H9 (cell line): ENCODE data around the gene ZNF646. TPM values are rescaled to one million over a fixed set of nuclear protein-coding genes. Genes with fewer than 3 reads are reported as not detected.
A peak's percentile ranks its signal among the peaks of the same experiment; 100 is the strongest.

Experiments
- DNase-seq: peaks from one replicate; pipeline ENCODE4 v3.0.0-alpha.2; 2017
- H2AFZ ChIP-seq: one replicate; pipeline ENCODE4 v1.6.1; 2013; ENCODE audit warnings: mild to moderate bottlenecking, low read length, control low read depth, moderate library complexity
- H2AK5ac ChIP-seq: 2 replicates; pipeline ENCODE4 v1.6.1; 2013; ENCODE audit warnings: low read length, control low read depth, mixed read lengths; ENCODE audit not compliant: insufficient read length
- H2BK120ac ChIP-seq: one replicate; pipeline ENCODE4 v1.6.1; 2013; ENCODE audit warnings: low read depth, mild to moderate bottlenecking, low read length, control low read depth, inconsistent platforms; ENCODE audit not compliant: poor library complexity, severe bottlenecking
- H2BK12ac ChIP-seq: 2 replicates; pipeline ENCODE4 v1.6.1; 2013; ENCODE audit warnings: low read length, control low read depth, mixed read lengths, low read depth; ENCODE audit not compliant: insufficient read length
- H2BK15ac ChIP-seq: 2 replicates; pipeline ENCODE4 v1.6.1; 2013; ENCODE audit warnings: low read depth, low read length, control low read depth
- H2BK20ac ChIP-seq: one replicate; pipeline ENCODE4 v1.6.1; 2013; ENCODE audit warnings: low read depth, mild to moderate bottlenecking, low read length, control low read depth, inconsistent platforms; ENCODE audit not compliant: poor library complexity, severe bottlenecking
- H2BK5ac ChIP-seq: 2 replicates; pipeline ENCODE4 v1.6.1; 2013; ENCODE audit warnings: low read length, control low read depth, mixed read lengths; ENCODE audit not compliant: insufficient read length
- H3K14ac ChIP-seq: 2 replicates; pipeline ENCODE4 v1.6.1; 2013; ENCODE audit warnings: low read length, control low read depth; ENCODE audit not compliant: insufficient read depth
- H3K18ac ChIP-seq: 2 replicates; pipeline ENCODE4 v1.6.1; 2013; ENCODE audit warnings: low read depth, mild to moderate bottlenecking, mixed read lengths, low read length, control low read depth; ENCODE audit not compliant: insufficient read length
- H3K23ac ChIP-seq: 2 replicates; pipeline ENCODE4 v1.6.1; 2013; ENCODE audit warnings: low read length, control low read depth, mixed read lengths, low read depth; ENCODE audit not compliant: insufficient read length
- H3K23me2 ChIP-seq: 2 replicates; pipeline ENCODE4 v1.6.1; 2013; ENCODE audit warnings: low read depth, mild to moderate bottlenecking, mixed read lengths, low read length, control low read depth; ENCODE audit not compliant: insufficient read length, poor library complexity, severe bottlenecking
- H3K27ac ChIP-seq: 2 replicates; pipeline ENCODE4 v1.5.1; 2013; ENCODE audit warnings: low read length, control low read depth, mixed read lengths, low read depth; ENCODE audit not compliant: insufficient read length
- H3K27me3 ChIP-seq: 2 replicates; pipeline ENCODE4 v1.6.1; 2013; ENCODE audit warnings: low read length, control low read depth, inconsistent platforms; ENCODE audit not compliant: insufficient read depth
- H3K4ac ChIP-seq: 2 replicates; pipeline ENCODE4 v1.6.1; 2013; ENCODE audit warnings: low read depth, mild to moderate bottlenecking, control low read depth, inconsistent platforms, low read length, moderate library complexity
- H3K4me1 ChIP-seq: 2 replicates; pipeline ENCODE4 v1.6.1; 2013; ENCODE audit warnings: low read length, control low read depth, inconsistent platforms; ENCODE audit not compliant: insufficient read depth
- H3K4me2 ChIP-seq: 2 replicates; pipeline ENCODE4 v1.6.1; 2013; ENCODE audit warnings: low read length, control low read depth, mixed read lengths; ENCODE audit not compliant: insufficient read length, insufficient read depth
- H3K56ac ChIP-seq: 2 replicates; pipeline ENCODE4 v1.6.1; 2013; ENCODE audit warnings: low read depth, mild to moderate bottlenecking, mixed read lengths, low read length, control low read depth; ENCODE audit not compliant: insufficient read length
- H3K79me1 ChIP-seq: 2 replicates; pipeline ENCODE4 v1.6.1; 2013; ENCODE audit warnings: low read depth, mild to moderate bottlenecking, moderate library complexity, low read length, control low read depth, inconsistent platforms; ENCODE audit not compliant: insufficient read depth, poor library complexity, severe bottlenecking
- H3K79me2 ChIP-seq: 2 replicates; pipeline ENCODE4 v1.6.1; 2013; ENCODE audit warnings: low read length, control low read depth, inconsistent platforms; ENCODE audit not compliant: insufficient read depth
- H3K9ac ChIP-seq: 2 replicates; pipeline ENCODE4 v1.6.1; 2013; ENCODE audit warnings: low read length, control low read depth, mixed read lengths; ENCODE audit not compliant: insufficient read length; ENCODE audit errors: extremely low read depth
- H3K9me3 ChIP-seq: one replicate; pipeline ENCODE4 v1.6.1; 2013; ENCODE audit warnings: low read depth, low read length, inconsistent platforms; ENCODE audit not compliant: control insufficient read depth
- H3T11ph ChIP-seq: one replicate; pipeline ENCODE4 v1.6.1; 2013; ENCODE audit warnings: mild to moderate bottlenecking, low read length, control low read depth, inconsistent platforms
- H4K20me1 ChIP-seq: one replicate; pipeline ENCODE4 v1.6.1; 2013; ENCODE audit not compliant: control insufficient read depth, insufficient read length, insufficient read depth
- H4K5ac ChIP-seq: 2 replicates; pipeline ENCODE4 v1.6.1; 2013; ENCODE audit warnings: low read depth, mild to moderate bottlenecking, mixed read lengths, low read length, control low read depth; ENCODE audit not compliant: insufficient read length
- H4K8ac ChIP-seq: replicated peaks from 2 replicates; pipeline ENCODE4 v1.6.1; 2013; ENCODE audit warnings: low read length, control low read depth, mixed read lengths, low read depth; ENCODE audit not compliant: insufficient read length
- H4K91ac ChIP-seq: 2 replicates; pipeline ENCODE4 v1.6.1; 2013; ENCODE audit warnings: low read depth, mild to moderate bottlenecking, moderate library complexity, mixed read lengths, low read length, control low read depth; ENCODE audit not compliant: insufficient read length
- H3K27ac Mint-ChIP-seq, 3 experiments: 2 replicates in 2 of 3; 3 replicates in 1 of 3; pipeline ENCODE4 v1.8.0; 2020 to 2021; ENCODE audit warnings: mixed read lengths in 3 of 3, mild to moderate bottlenecking in 1 of 3, moderate library complexity in 1 of 3
- H3K27me3 Mint-ChIP-seq: 2 replicates; pipeline ENCODE4 v1.8.0; 2021; ENCODE audit warnings: low read depth, mild to moderate bottlenecking, moderate library complexity, mixed read lengths
- H3K36me3 Mint-ChIP-seq, 3 experiments: 2 replicates in 2 of 3; 3 replicates in 1 of 3; pipeline ENCODE4 v1.8.0; 2020 to 2021; ENCODE audit warnings: low read depth in 3 of 3, mixed read lengths in 3 of 3; ENCODE audit not compliant: insufficient read depth in 1 of 3
- H3K4me1 Mint-ChIP-seq, 2 experiments: 2 replicates each; pipeline ENCODE4 v1.8.0; 2020; ENCODE audit warnings: mixed read lengths in 2 of 2
- H3K4me3 Mint-ChIP-seq, 2 experiments: 2 replicates in 1 of 2; 3 replicates in 1 of 2; pipeline ENCODE4 v1.8.0; 2020 to 2021; ENCODE audit warnings: mild to moderate bottlenecking in 2 of 2, mixed read lengths in 2 of 2, moderate library complexity in 1 of 2
- H3K9me3 Mint-ChIP-seq, 2 experiments: 2 replicates in 1 of 2; 3 replicates in 1 of 2; pipeline ENCODE4 v1.8.0; 2020; ENCODE audit warnings: mild to moderate bottlenecking in 2 of 2, mixed read lengths in 2 of 2, moderate library complexity in 1 of 2
- CTCF ChIP-seq: fragments of 200-600 bp; sonication (generic); conservative IDR thresholded peaks from 3 replicates; pipeline ENCODE4 v1.8.0; 2021; ENCODE audit warnings: antibody characterized with exemption, mild to moderate bottlenecking
- WGBS: extraction: QIAGEN DNeasy Blood & Tissue Kit; methylation state at CpG from one replicate; pipeline ENCODE4 v1.1.7; 2013; ENCODE audit warnings: missing lambda C conversion rate, low lambda C conversion rate, mixed read lengths; ENCODE audit not compliant: insufficient read length; ENCODE audit errors: extremely low coverage; 5-methylcytosine and 5-hydroxymethylcytosine counted together
- total RNA-seq: library from RNA; stranded (reverse); gene quantifications from 2 replicates; pipeline ENCODE4 v1.2.1, GENCODE V29; 2021

ZNF646 gene
- total RNA-seq, 1 experiment from 2014 or later, result 29.2 TPM

- Histone ChIP-seq H2BK12ac (no peak overlapping the region), H3K4me1 (no peaks in the 10 kb centered on the region), H3K14ac (no peak overlapping the region), H2BK20ac (no peak overlapping the region), H3K18ac (no peak overlapping the region), H3K9me3 (no peaks in the 10 kb centered on the region), H3K79me2 (no peaks in the 10 kb centered on the region), H4K5ac (no peak overlapping the region), H3K27me3 (no peaks in the 10 kb centered on the region), H3K4me2 (no peak overlapping the region), H3K27ac (no peak overlapping the region), H3K9ac (no peak overlapping the region), H3K23me2 (peaks cover 17% of the 10 kb centered on the region), H3K23ac (no peak overlapping the region), H2AFZ (no peak overlapping the region), H2AK5ac (no peak overlapping the region), H2BK120ac (no peak overlapping the region), H3K79me1 (no peaks in the 10 kb centered on the region), H3K56ac (no peak overlapping the region), H3T11ph (no peak overlapping the region), H4K8ac (no peak overlapping the region), H2BK15ac (no peak overlapping the region), H3K4ac (no peak overlapping the region), H4K91ac (no peak overlapping the region), H2BK5ac (no peak overlapping the region), H4K20me1 (peaks cover 5% of the 10 kb centered on the region)
- DNase-seq, result no peak
- no CpG with 5 or more reads among the region's 2 CpGs for WGBS
- H3K27ac Mint-ChIP-seq, result 0 out of 7 replicates have a peak overlapping the region, but pooled peaks of 1 of the 3 experiments have one; percentile 10
- no peak overlapping the region for H3K4me3 Mint-ChIP-seq
- H3K9me3 Mint-ChIP-seq, result no peaks in the 10 kb centered on the region
- H3K36me3 Mint-ChIP-seq, result peaks cover 0 to 13% (median 2%) of the 10 kb centered on the region in 3 experiments; a peak in 3 of 7 replicates
- no peak for TF ChIP-seq CTCF
- no peaks in the 10 kb centered on the region for H3K27me3 Mint-ChIP-seq
- H3K4me1 Mint-ChIP-seq, result peaks cover 7 to 13% of the 10 kb centered on the region in 2 experiments; a peak in 3 of 4 replicates
Observed at GRCh38 chr16:31036691-31037090, 37.5 kb upstream of the ZNF646 start.
